Measurements from ENCODE around the gene GPC1.

GRCh38 chr2:240427729-240428128 lies 7.7 kb upstream of the GPC1 start:
- TF ChIP-seq EZH2 (IDR thresholded peaks at IDR 0.05; ENCODE audit: insufficient read depth, low read length) (no peak), CTCF (IDR thresholded peaks at IDR 0.05; ENCODE audit: insufficient read depth, low read depth, low read length) (no peak)

Data from astrocyte (in vitro differentiated cells and primary cell).